GM12878 (cell line): ENCODE measurements around the gene TBC1D8. TPM values are rescaled to one million over a fixed set of nuclear protein-coding genes. Genes with fewer than 3 reads are reported as not detected.

Experiments
- ATAC-seq: fragments of 200-7000 bp; cut with Tn5 transposase; 3 replicates; pipeline ENCODE4 v1.9.1; 2020; ENCODE audit warnings: mild to moderate bottlenecking, moderate library complexity
- BruUV-seq: library from RNA; stranded (reverse); fragments of 400-500 nt; replicated peaks from 2 replicates; lab custom pipeline; 2021; lab: Mats Ljungman, UMichigan
- CTCF ChIA-PET: fragments of 300-600 bp; sonication (Branson Sonifier 250); formaldehyde crosslinking; extraction: SDS; loops from one replicate; lab custom pipeline; 2021; ENCODE audit warnings: inconsistent platforms; lab: Yijun Ruan, JAX
- POLR2A ChIA-PET: fragments of 350-600 bp; formaldehyde crosslinking; extraction: SDS; loops from one replicate; lab custom pipeline; 2021; ENCODE audit warnings: inconsistent platforms; lab: Charles Lee
- RAD21 ChIA-PET: fragments of 300-600 bp; sonication (Branson Sonifier 250); formaldehyde crosslinking; loops from one replicate; lab custom pipeline; 2023; ENCODE audit warnings: antibody characterized with exemption; ENCODE audit not compliant: unreplicated experiment; lab: Charles Lee
- SMC1A ChIA-PET: fragments of 300-600 bp; sonication (Branson Sonifier 250); formaldehyde crosslinking; loops from one replicate; lab custom pipeline; 2023; ENCODE audit not compliant: unreplicated experiment, uncharacterized antibody; lab: Charles Lee
- DNase-seq: peaks from one replicate; pipeline ENCODE4 v3.0.0-alpha.2; 2011; ENCODE audit warnings: low read depth, low spot score
- FAIRE-seq: peaks from 3 replicates; lab custom pipeline; 2011; peaks lifted over from hg19 to GRCh38; lab: Jason Lieb, UNC
- H2AFZ ChIP-seq: 2 replicates; pipeline ENCODE4 v1.6.0; 2011; ENCODE audit warnings: low read depth, low read length, control low read depth; ENCODE audit not compliant: control insufficient read depth
- H3K27ac ChIP-seq: 2 replicates; pipeline ENCODE4 v1.5.1; 2011; ENCODE audit warnings: control low read depth; ENCODE audit not compliant: control insufficient read depth, insufficient read depth
- H3K27me3 ChIP-seq, 2 experiments: replicated peaks in 1 of 2; 2 replicates each; pipeline versions ENCODE4 v1.6.0 to v1.6.1; 2011; ENCODE audit warnings: low read length in 1 of 2; ENCODE audit not compliant: control insufficient read depth in 2 of 2, insufficient read depth in 2 of 2
- H3K36me3 ChIP-seq, 2 experiments: 2 replicates each; pipeline ENCODE4 v1.5.1; 2011; ENCODE audit warnings: low read length in 1 of 2; ENCODE audit not compliant: control insufficient read depth in 2 of 2, insufficient read depth in 2 of 2
- H3K4me1 ChIP-seq: 2 replicates; pipeline ENCODE4 v1.6.1; 2011; ENCODE audit warnings: mild to moderate bottlenecking, low read length, moderate library complexity, mixed read lengths; ENCODE audit not compliant: control insufficient read depth, insufficient read depth
- H3K4me2 ChIP-seq: 2 replicates; pipeline ENCODE4 v1.6.0; 2011; ENCODE audit warnings: control low read depth; ENCODE audit not compliant: control insufficient read depth, insufficient read depth
- H3K4me3 ChIP-seq: fragments of 200-600 bp; sonication (generic); 2 replicates; pipeline ENCODE4 v1.5.1; 2016
- H3K79me2 ChIP-seq: 2 replicates; pipeline ENCODE4 v1.6.0; 2011; ENCODE audit warnings: low read length; ENCODE audit not compliant: control insufficient read depth, insufficient read depth
- H3K9ac ChIP-seq: 2 replicates; pipeline ENCODE4 v1.8.0; 2011; ENCODE audit warnings: low read length, control low read depth, mixed read lengths; ENCODE audit not compliant: control insufficient read depth, insufficient read depth
- H3K9me3 ChIP-seq: replicated peaks from 3 replicates; pipeline ENCODE4 v1.5.1; 2011; ENCODE audit warnings: mild to moderate bottlenecking, low read length; ENCODE audit not compliant: control insufficient read depth, insufficient read depth
- H4K20me1 ChIP-seq: 2 replicates; pipeline ENCODE4 v1.6.0; 2011; ENCODE audit not compliant: control insufficient read depth, insufficient read depth
- ASH2L ChIP-seq: fragments of 300-600, 200-600 bp; sonication (generic); IDR thresholded peaks from 2 replicates; pipeline ENCODE4 v1.6.1; 2017; ENCODE audit warnings: low read depth, mild to moderate bottlenecking, borderline replicate concordance
- BCL11A ChIP-seq: IDR thresholded peaks from 2 replicates; pipeline ENCODE4 v1.6.1; 2011; ENCODE audit warnings: low read depth, low read length
- EED ChIP-seq: sonication (generic); IDR thresholded peaks from 2 replicates; pipeline ENCODE4 v1.6.1; 2016; ENCODE audit warnings: antibody characterized with exemption, low read depth
- EZH2 ChIP-seq: IDR thresholded peaks from 2 replicates; pipeline ENCODE4 v1.6.1; 2012; ENCODE audit warnings: low read depth, mild to moderate bottlenecking, control low read depth, inconsistent platforms, low read length, borderline replicate concordance; ENCODE audit not compliant: control insufficient read depth
- GATAD2B ChIP-seq: fragments of 450-650 bp; conservative IDR thresholded peaks from 2 replicates; pipeline ENCODE4 v1.6.1; 2017; ENCODE audit warnings: low read depth, mild to moderate bottlenecking, moderate library complexity
- HDAC2 ChIP-seq: fragments of 200-600 bp; sonication (generic); IDR thresholded peaks from 2 replicates; pipeline ENCODE4 v1.6.1; 2017
- IKZF1 ChIP-seq: fragments of 450-650 bp; conservative IDR thresholded peaks from 2 replicates; pipeline ENCODE4 v1.6.1; 2017; ENCODE audit warnings: antibody characterized with exemption, mild to moderate bottlenecking
- IKZF2 ChIP-seq, 2 experiments: fragments of 450-650 bp; IDR thresholded peaks; 2 replicates each; pipeline ENCODE4 v1.6.1; 2017; ENCODE audit warnings: mild to moderate bottlenecking in 2 of 2, moderate library complexity in 2 of 2
- JUNB ChIP-seq: IDR thresholded peaks from 2 replicates; pipeline ENCODE4 v1.6.1; 2016; ENCODE audit warnings: antibody characterized with exemption, mild to moderate bottlenecking
- MXI1 ChIP-seq: fragments of 150-350 bp; IDR thresholded peaks from 2 replicates; pipeline ENCODE4 v1.6.1; 2011; ENCODE audit warnings: low read depth, mild to moderate bottlenecking, inconsistent platforms, low read length, improper control_type of control experiment
- NBN ChIP-seq: fragments of 450-650 bp; IDR thresholded peaks from 2 replicates; pipeline ENCODE4 v1.6.1; 2016
- NFYA ChIP-seq: IDR thresholded peaks from 2 replicates; pipeline ENCODE4 v1.6.1; 2011; ENCODE audit warnings: low read depth, mild to moderate bottlenecking, low read length, improper control_type of control experiment, borderline replicate concordance
- NR2C1 ChIP-seq: fragments of 450-650 bp; IDR thresholded peaks from 2 replicates; pipeline ENCODE4 v1.6.1; 2017; ENCODE audit warnings: antibody characterized with exemption, mild to moderate bottlenecking, moderate library complexity
- NR2C2 ChIP-seq: IDR thresholded peaks from 2 replicates; pipeline ENCODE4 v1.6.1; 2011; ENCODE audit warnings: borderline replicate concordance, low read depth; ENCODE audit not compliant: control insufficient read depth, insufficient read length
- NR2F1 ChIP-seq: fragments of 450-650 bp; conservative IDR thresholded peaks from 2 replicates; pipeline ENCODE4 v1.6.1; 2017; ENCODE audit warnings: mild to moderate bottlenecking
- PML ChIP-seq: IDR thresholded peaks from 2 replicates; pipeline ENCODE4 v1.6.1; 2012; ENCODE audit warnings: low read length, inconsistent platforms
- RUNX3 ChIP-seq: IDR thresholded peaks from 2 replicates; pipeline ENCODE4 v1.6.1; 2012; ENCODE audit warnings: low read length, inconsistent platforms
- STAT3 ChIP-seq: IDR thresholded peaks from 2 replicates; pipeline ENCODE4 v1.6.1; 2011; ENCODE audit warnings: low read depth, low read length, improper control_type of control experiment
- YBX1 ChIP-seq: fragments of 450-650 bp; IDR thresholded peaks from 2 replicates; pipeline ENCODE4 v1.6.1; 2016; ENCODE audit warnings: antibody characterized with exemption
- ZBED1 ChIP-seq: IDR thresholded peaks from 2 replicates; pipeline ENCODE4 v1.6.1; 2016; ENCODE audit warnings: borderline replicate concordance
- ZNF384 ChIP-seq: IDR thresholded peaks from 2 replicates; pipeline ENCODE4 v1.6.1; 2012; ENCODE audit warnings: low read depth, mild to moderate bottlenecking, low read length, improper control_type of control experiment, borderline replicate concordance
- WGBS: methylation state at CpG from one replicate; pipeline ENCODE4 v1.1.6; 2016; ENCODE audit warnings: low lambda C conversion rate; ENCODE audit not compliant: insufficient replicate concordance, insufficient coverage; ENCODE audit errors: missing lambda C conversion rate; 5-methylcytosine and 5-hydroxymethylcytosine counted together
- in situ Hi-C: fragments of 300-500 bp; cut with MboI; formaldehyde crosslinking; loops from 9 replicates; pipeline ENCODE4 v1.14.3; 2018; ENCODE audit warnings: mixed read lengths
- intact Hi-C: fragments of 100-400 bp; cut with micrococcal nuclease; formaldehyde crosslinking; loops from one replicate; pipeline ENCODE4 v1.14.2; 2022; ENCODE audit not compliant: unreplicated experiment
- polyA plus RNA-seq, 11 experiments: library from polyadenylated mRNA; depleted of rRNA in 4 of 11; unstranded in 6 of 11; stranded (reverse) in 5 of 11; fragments of >200 nt; fragmentation: Nextera tagmentation in 4 of 11; fragmentation: Illumina TruSeq in 1 of 11; extraction: Ambion mirVana in 4 of 11; extraction: Trizol in 1 of 11; gene quantifications; 1 replicate in 1 of 11; 2 replicates in 10 of 11; pipeline versions ENCODE4 v1.2.1 to v1.2.3, GENCODE V29; 2011 to 2016; ENCODE audit warnings: inconsistent platforms in 2 of 11, missing spikeins in 2 of 11, low read depth in 1 of 11
- total RNA-seq, 4 experiments: library from RNA; depleted of rRNA in 3 of 4; stranded (reverse); fragments of >200 nt in 3 of 4; fragmentation: Illumina TruSeq in 1 of 4; extraction: Trizol in 1 of 4; gene quantifications; 2 replicates each; pipeline versions ENCODE4 v1.2.1 to v1.2.3, GENCODE V29; 2013 to 2021
- TF ChIP-seq, protein P1 (sequence below): fragments of 450-650 bp; IDR thresholded peaks from 2 replicates; pipeline ENCODE4 v1.6.1; 2017; ENCODE audit warnings: low read depth, mild to moderate bottlenecking, moderate library complexity
- TF ChIP-seq, protein P2 (sequence below): IDR thresholded peaks from 2 replicates; pipeline ENCODE4 v1.6.1; 2012; ENCODE audit warnings: low read length, inconsistent platforms

Gene TBC1D8
- total and polyA plus RNA-seq, 10 of the 15 experiments (the other 5 are each of a cell fraction or from before 2014, with no cell fraction given): 0.80 to 4.9 (median 4.4) TPM

DNA sequence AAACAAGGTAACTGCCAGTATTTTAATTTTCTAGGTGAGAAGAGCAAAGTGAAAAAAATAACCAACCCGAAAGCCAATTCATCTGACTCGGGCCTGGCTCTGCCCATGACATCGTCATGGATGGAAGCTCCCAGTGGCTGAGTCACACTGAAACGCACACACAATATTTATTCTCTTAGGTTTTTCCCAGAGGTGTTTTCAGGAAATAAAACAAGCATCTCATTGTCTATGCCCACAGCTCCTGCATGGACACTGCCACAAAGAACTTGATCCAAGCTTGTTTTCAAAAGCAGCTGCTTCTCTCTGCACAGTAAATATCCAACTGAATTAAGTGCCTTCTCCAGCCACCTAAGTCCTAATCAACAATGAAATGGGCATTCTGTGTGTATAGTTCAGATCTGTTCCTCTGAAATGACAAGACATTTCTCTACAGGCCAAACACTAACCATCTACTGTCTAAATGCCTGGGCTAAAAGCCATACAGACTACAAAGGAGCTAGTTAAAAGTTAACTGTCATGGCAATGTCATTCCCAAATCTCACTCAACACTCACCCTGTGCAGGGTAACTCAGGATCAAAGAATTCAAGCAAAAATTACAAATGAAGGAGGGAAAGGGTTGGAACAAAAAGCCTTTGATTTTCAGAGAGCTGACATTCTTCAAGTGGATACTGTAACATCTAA, 86.2 kb downstream of the TBC1D8 start (continued):
- TF ChIP-seq EED (peak; percentile 79), IKZF1 (peak; percentile 78), IKZF2 (IDR thresholded peaks at IDR 0.05) (peak; percentile 81 to 86), HDAC2 (no peak), RUNX3 (peak; percentile 54; the same call in 1 of the 2 replicates), NR2C2 (no peak), NFYA (no peak), JUNB (peak; percentile 57), ZBED1 (0 out of 2 replicates have a peak, but pooled peaks have one; percentile 37)
- TF ChIP-seq, protein P1, sequence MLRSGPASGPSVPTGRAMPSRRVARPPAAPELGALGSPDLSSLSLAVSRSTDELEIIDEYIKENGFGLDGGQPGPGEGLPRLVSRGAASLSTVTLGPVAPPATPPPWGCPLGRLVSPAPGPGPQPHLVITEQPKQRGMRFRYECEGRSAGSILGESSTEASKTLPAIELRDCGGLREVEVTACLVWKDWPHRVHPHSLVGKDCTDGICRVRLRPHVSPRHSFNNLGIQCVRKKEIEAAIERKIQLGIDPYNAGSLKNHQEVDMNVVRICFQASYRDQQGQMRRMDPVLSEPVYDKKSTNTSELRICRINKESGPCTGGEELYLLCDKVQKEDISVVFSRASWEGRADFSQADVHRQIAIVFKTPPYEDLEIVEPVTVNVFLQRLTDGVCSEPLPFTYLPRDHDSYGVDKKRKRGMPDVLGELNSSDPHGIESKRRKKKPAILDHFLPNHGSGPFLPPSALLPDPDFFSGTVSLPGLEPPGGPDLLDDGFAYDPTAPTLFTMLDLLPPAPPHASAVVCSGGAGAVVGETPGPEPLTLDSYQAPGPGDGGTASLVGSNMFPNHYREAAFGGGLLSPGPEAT: peak; percentile 63
- TF ChIP-seq, all 136 proteins: peak for 14

DNA sequence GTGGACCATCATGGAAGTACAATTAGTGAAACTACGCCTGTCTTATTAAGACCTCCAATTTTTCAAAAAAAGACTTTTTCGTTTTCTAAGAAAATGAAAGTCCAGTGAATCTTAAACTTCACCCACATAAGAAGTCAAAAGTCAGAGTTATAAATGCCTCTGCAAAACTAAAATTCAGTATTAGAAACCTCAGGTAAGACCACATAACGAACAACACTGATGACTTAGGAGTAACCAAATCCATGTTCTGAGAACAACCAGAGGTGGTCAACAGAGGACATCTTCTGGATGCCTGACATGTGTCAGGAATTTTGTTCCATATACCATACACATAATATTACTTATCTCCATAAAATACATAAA, 86.7 kb downstream of the TBC1D8 start:
- ChIA-PET SMC1A (interaction anchor here (1.0 to 2.5 kb wide), 6 partner anchors 9 to 85 kb away, joined by 3 to 14 read pairs (median 4); no protein-coding TSS in a partner anchor), CTCF (interaction anchor here (1.2 to 2.3 kb wide), 2 partner anchors 52 to 89 kb away, joined by 4 to 9 read pairs; no protein-coding TSS in a partner anchor), POLR2A (interaction anchor here (1.2 to 1.5 kb wide), 2 partner anchors 9 to 88 kb away, joined by 3 to 4 read pairs; no protein-coding TSS in a partner anchor), RAD21 (interaction anchor here (0.9 to 3.2 kb wide), 5 partner anchors 25 to 314 kb away, joined by 3 to 14 read pairs (median 4); partner anchors contain the start of gene TBC1D8)
- Histone ChIP-seq H3K4me1 (peaks cover 11% of the 10 kb centered on the region), H3K4me3 (peak overlapping the region; percentile 35; the same call in 1 of the 2 replicates), H3K4me2 (peak overlapping the region; percentile 17), H3K36me3 (no peaks in the 10 kb centered on the region), H3K9ac (no peak overlapping the region), H3K79me2 (no peaks in the 10 kb centered on the region), H4K20me1 (no peaks in the 10 kb centered on the region), H3K9me3 (no peaks in the 10 kb centered on the region), H2AFZ (no peak overlapping the region), H3K27me3 (no peaks in the 10 kb centered on the region), H3K27ac (peak overlapping the region; percentile 53)
- ATAC-seq (peak; percentile 66), DNase-seq (no peak), FAIRE-seq (no peak)
- in situ Hi-C loops (no loop called here), intact Hi-C loops (loop anchor here (1.0 to 2.0 kb wide), 3 partner anchors 20 to 52 kb away; no protein-coding TSS in a partner anchor)
- no TSS peak for BruUV-seq
- WGBS: 61% methylated on average over 3 of the region's 3 CpGs
- no peak for TF ChIP-seq ZNF384
- TF ChIP-seq NR2F1: 0 out of 2 replicates have a peak, but pooled peaks have one; percentile 34
- no peak for TF ChIP-seq NR2C1
- no peak for TF ChIP-seq PML
- TF ChIP-seq STAT3: no peak
- TF ChIP-seq EED: no peak
- TF ChIP-seq NBN: 0 out of 2 replicates have a peak, but pooled peaks have one; percentile 7
- no peak for TF ChIP-seq EZH2
- TF ChIP-seq YBX1: no peak
- no peak for TF ChIP-seq BCL11A
- TF ChIP-seq GATAD2B: no peak
- TF ChIP-seq, protein P2, sequence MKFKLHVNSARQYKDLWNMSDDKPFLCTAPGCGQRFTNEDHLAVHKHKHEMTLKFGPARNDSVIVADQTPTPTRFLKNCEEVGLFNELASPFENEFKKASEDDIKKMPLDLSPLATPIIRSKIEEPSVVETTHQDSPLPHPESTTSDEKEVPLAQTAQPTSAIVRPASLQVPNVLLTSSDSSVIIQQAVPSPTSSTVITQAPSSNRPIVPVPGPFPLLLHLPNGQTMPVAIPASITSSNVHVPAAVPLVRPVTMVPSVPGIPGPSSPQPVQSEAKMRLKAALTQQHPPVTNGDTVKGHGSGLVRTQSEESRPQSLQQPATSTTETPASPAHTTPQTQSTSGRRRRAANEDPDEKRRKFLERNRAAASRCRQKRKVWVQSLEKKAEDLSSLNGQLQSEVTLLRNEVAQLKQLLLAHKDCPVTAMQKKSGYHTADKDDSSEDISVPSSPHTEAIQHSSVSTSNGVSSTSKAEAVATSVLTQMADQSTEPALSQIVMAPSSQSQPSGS: peak; percentile 22; the same call in 1 of the 2 replicates
- TF ChIP-seq MXI1: no peak
- TF ChIP-seq ASH2L: no peak
